ENCODE data around the gene ENC1. TPM values are rescaled to one million over a fixed set of nuclear protein-coding genes. Genes with fewer than 3 reads are reported as not detected.

The ENC1 gene
- total RNA-seq, 1 donor from 2014 or later = 15.0 TPM

DNA sequence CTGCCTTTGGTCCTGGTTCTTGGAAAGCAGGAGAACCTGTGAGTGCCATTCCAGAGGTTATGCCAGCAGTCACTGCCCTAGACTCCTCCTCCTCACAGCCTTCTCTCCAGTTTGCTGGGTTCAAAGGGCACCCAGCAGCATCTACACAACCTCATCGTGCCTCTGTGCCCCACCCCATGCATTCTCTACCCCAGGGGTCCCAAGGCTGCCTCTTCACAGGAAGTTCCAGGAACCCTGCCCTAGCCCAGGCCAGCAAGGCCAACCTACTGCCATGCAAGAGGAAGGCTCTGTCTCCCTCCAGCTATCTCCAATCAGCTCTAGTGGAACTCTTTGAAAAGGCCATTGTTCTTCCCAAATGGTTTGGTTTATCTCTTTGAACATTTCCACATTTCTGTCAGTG is 21.2 kb downstream of the ENC1 start:
- intact Hi-C loops (cut with DNase I) = no loop called here
- Histone ChIP-seq H3K27me3 (no peaks in the 10 kb centered on the region), H3K4me3 (no peak overlapping the region), H3K36me3 (no peaks in the 10 kb centered on the region), H3K27ac (no peak overlapping the region), H3K4me1 (no peaks in the 10 kb centered on the region), H3K9me3 (no peaks in the 10 kb centered on the region)
- no peak for DNase-seq
- TF ChIP-seq, protein P1, sequence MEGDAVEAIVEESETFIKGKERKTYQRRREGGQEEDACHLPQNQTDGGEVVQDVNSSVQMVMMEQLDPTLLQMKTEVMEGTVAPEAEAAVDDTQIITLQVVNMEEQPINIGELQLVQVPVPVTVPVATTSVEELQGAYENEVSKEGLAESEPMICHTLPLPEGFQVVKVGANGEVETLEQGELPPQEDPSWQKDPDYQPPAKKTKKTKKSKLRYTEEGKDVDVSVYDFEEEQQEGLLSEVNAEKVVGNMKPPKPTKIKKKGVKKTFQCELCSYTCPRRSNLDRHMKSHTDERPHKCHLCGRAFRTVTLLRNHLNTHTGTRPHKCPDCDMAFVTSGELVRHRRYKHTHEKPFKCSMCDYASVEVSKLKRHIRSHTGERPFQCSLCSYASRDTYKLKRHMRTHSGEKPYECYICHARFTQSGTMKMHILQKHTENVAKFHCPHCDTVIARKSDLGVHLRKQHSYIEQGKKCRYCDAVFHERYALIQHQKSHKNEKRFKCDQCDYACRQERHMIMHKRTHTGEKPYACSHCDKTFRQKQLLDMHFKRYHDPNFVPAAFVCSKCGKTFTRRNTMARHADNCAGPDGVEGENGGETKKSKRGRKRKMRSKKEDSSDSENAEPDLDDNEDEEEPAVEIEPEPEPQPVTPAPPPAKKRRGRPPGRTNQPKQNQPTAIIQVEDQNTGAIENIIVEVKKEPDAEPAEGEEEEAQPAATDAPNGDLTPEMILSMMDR (IDR thresholded peaks at IDR 0.05) = no peak
- ATAC-seq = no peak

DNA sequence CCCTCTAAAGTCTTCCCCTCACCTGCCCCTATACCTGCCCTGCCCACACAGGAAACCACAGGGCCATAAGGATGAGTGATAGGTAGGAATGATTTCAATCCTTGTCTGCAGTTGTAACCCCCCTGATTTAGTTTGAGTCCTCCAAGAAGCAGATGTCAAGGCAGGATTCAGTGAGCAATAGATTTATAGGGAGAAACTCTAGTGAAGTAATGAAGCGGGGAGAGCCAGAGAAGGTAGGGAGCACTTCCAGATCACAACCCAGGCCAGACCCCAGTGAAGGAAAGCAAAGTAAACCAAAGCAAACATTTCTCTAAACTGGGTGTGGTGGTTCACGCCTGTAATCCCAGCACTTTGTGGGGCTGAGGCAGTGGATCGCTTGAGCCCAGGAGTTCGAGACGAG is 22.4 kb downstream of the ENC1 start:
- no peaks in the 10 kb centered on the region for H3K9me3 ChIP-seq
- no peaks in the 10 kb centered on the region for H3K27me3 ChIP-seq
- no peak for DNase-seq
- H3K4me3 ChIP-seq = no peak overlapping the region
- H3K27ac ChIP-seq = no peak overlapping the region
- H3K4me1 ChIP-seq = no peaks in the 10 kb centered on the region
- intact Hi-C loops (cut with DNase I) = no loop called here
- no peak for ATAC-seq
- no peaks in the 10 kb centered on the region for H3K36me3 ChIP-seq
- TF ChIP-seq, protein P1 (IDR thresholded peaks at IDR 0.05) = no peak

DNA sequence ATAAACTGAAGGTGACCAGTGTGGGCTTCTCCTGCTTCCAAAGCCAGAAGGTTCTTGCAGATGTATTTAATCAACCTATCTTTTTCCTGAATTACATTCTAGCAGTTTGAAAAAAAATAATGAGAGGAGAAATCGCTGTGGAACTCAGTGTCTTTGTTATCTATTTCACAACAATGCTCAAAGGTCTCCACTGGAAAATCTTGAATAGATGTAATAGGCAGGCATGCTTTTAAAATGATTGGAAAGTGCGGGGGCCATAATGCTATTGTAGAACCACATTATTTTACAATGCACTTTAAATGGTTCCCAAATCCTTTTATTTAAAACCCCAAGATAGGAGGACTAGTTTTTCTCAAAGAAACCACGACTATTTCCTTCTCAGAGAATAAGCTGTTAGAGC is 23.3 kb downstream of the ENC1 start:
- no peak for DNase-seq
- TF ChIP-seq, protein P1 (IDR thresholded peaks at IDR 0.05) = no peak
- H3K36me3 ChIP-seq = no peaks in the 10 kb centered on the region
- H3K9me3 ChIP-seq = no peaks in the 10 kb centered on the region
- no peak overlapping the region for H3K4me3 ChIP-seq
- no peak for ATAC-seq
- H3K4me1 ChIP-seq = no peaks in the 10 kb centered on the region
- no peaks in the 10 kb centered on the region for H3K27me3 ChIP-seq
- H3K27ac ChIP-seq = no peak overlapping the region
- intact Hi-C loops (cut with DNase I) = no loop called here

DNA sequence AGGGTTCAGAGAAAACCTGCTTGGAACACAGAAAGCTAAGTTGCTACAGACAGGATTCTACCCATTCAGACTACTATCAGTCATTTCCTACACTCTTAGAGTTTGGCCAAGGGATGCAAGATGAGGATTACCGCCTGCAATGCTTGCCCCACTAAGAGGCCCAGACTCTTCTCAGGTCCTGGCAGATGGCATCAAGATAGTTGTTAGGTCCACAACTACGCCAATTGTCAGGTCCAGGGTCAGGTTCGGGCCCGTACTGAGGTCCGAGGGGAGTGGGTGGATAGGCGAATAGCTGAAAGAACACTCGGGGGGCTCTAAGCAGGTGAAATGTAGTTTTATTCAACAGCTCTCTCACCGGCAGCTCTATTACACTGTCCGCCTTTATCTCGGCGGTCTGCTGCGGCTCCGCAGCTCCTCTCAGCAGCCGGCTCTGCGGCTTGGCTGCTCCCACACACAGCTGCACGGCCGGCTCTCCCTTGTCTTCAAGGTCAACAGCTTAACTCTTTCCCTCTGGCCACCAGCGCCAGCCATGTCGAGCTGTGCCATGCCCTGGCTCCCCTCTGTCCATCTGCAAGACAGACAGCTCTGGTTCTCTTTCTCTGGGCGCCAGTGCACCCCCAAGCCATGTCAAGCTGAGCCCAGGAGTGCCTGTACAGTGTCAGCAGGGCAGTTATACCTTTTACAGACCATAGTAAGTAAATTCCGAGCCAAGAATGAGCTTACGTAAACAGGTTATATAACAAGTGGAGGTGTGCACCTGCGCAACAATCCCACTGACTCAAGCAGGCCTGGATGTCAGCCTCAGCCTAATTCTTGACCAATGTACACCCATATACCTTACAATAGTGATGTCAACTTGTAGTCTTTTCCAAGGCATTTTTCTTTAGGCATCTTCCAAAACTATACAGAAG is 24.0 kb downstream of the ENC1 start:
- H3K27me3 ChIP-seq = no peaks in the 10 kb centered on the region
- no peak for DNase-seq
- intact Hi-C loops (cut with DNase I) = no loop called here

DNA sequence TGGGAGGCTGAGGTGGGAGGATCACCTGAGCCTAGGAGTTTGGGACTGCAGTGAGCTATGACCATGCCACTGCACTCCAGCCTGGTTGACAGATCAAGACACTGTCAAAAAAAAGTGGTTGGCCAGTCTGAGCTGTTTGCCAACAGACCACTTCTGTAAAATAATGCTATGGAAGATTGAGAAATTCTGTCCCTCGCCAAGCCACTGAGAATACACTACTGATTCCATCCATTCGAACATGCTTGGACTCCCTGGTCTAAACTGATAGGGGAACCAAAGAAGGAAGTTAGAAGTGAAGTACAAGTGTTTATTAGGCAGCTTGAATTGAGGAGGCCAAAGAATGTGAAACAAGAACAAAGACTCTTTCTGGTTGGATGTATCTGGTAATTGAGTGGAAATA is 27.2 kb downstream of the ENC1 start:
- H3K27me3 ChIP-seq = no peaks in the 10 kb centered on the region
- TF ChIP-seq, protein P1 (IDR thresholded peaks at IDR 0.05) = no peak
- no peaks in the 10 kb centered on the region for H3K9me3 ChIP-seq
- intact Hi-C loops (cut with DNase I) = no loop called here
- no peak overlapping the region for H3K4me3 ChIP-seq
- DNase-seq (no peak), ATAC-seq (peak; percentile 86)
- no peaks in the 10 kb centered on the region for H3K4me1 ChIP-seq
- H3K36me3 ChIP-seq = no peaks in the 10 kb centered on the region
- H3K27ac ChIP-seq = no peak overlapping the region

More for the DNA sequence above, 24.0 kb downstream of the ENC1 start:
- no peaks in the 10 kb centered on the region for H3K36me3 ChIP-seq
- H3K27ac ChIP-seq = no peak overlapping the region
- no peak for ATAC-seq
- no peaks in the 10 kb centered on the region for H3K9me3 ChIP-seq
- H3K4me1 ChIP-seq = no peaks in the 10 kb centered on the region
- no peak overlapping the region for H3K4me3 ChIP-seq
- TF ChIP-seq, protein P1 (IDR thresholded peaks at IDR 0.05) = no peak

Data from upper lobe of right lung (tissue), 1 donor.